Left renal pelvis (tissue), 4 donors: ENCODE data around the gene PLXNA3. TPM values are rescaled to one million over a fixed set of nuclear protein-coding genes. Genes with fewer than 3 reads are reported as not detected.

Source experiments
- DNase-seq, 4 donors: peaks; one replicate each; pipeline ENCODE4 v3.0.0-alpha.2; 2013; ENCODE audit warnings: low read depth in 4 of 4, low spot score in 3 of 4
- polyA plus RNA-seq, 4 donors: library from polyadenylated mRNA; unstranded; fragments of 120-200 nt; gene quantifications; one replicate each; pipeline ENCODE4 v1.2.1, GENCODE V29; 2013; ENCODE audit not compliant: insufficient read length in 4 of 4

Gene PLXNA3
- polyA plus RNA-seq, 4 donors = 45.2 to 69.6 (median 53.6) TPM

DNA sequence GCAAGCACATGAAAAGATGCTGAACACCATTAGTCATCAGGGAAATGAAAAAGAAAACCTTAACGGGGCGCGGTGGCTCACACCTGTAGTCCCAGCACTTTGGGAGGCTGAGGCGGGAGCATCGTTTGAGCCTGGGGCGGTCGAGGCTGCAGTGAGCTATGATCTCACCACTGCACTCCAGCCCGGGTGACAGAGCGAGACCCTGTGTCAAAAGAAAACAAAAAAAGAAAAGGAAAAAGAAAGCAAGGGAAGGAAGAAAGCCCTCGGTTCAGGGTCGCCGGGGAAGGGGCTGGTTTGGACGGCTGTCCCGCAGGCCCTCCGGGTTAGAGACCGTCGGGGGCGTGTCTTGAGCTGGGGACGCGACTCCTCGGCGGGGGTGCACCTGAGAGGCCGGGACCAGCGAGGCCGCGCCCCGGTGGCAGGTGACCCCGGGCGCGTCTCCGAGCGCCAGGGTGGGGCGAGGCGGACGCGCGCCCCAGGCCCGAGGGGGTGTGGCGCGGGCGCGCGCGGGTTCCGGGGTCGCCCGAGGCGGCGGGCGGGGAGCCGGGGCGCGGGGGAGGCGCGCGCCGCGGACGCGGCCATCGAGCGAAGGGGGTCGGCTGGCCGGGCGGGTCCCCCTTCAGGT, 478 bp upstream of the PLXNA3 start:
- DNase-seq = no peak

DNA sequence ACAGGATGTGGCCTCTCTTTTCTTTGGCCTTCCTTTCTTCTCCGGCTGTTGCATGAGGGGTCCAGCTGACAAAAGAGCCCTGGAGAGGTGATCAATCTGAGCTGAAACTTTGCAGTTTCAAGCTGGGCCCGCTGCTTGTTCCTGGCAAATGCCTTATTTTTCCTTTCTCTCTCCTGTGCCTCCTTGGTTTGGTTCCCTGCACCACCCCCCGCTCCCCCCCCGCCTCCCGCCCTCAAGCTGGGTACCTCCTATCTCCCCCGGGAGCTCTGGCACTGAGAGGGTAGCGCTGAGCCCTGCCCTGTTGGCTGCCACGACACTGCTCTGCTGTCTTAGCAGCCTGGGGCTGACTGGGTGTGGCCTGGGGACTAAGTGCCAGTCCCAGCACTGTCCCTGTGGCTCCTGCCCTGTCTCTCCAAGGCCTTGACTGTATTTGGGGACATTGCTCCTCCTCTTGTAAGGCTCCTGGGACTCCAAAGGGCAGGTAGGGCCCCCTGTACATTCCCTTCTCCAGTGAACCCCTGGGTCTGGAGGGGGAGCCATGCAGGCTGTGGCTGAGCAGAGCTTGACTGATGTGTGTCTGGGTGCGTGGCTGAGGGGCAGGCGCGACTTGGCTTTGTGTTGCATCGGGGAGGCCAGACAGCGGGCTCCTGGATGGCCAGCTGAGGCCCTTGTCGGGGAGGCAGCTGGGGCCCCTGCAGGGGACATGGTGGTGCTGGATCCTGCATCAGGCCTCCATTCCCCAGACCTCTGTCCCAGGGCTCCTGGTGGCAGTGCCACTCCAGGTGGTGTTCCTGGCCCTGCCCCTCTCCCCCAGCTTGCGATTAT, 1.1 kb downstream of the PLXNA3 start:
- no peak for DNase-seq

DNA sequence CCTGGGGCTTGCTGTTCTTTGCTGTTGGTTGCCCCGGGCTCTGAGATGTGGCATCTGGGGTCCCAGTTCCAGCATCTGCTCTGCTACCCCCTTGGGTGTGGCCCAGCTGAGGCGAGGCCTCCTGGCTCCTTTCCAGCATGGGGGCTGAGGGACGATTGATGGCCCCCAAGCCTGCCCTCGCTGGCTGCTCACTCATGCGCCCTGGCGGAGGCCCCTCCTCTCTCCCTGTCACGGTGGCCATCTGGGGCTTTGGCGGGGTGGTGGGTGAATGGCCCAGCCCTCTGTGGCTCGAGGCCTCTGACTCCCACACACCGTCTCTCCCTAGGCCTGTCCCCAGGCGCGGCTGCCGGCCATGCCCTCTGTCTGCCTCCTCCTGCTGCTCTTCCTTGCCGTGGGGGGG, 1.8 kb downstream of the PLXNA3 start:
- no peak for DNase-seq

DNA sequence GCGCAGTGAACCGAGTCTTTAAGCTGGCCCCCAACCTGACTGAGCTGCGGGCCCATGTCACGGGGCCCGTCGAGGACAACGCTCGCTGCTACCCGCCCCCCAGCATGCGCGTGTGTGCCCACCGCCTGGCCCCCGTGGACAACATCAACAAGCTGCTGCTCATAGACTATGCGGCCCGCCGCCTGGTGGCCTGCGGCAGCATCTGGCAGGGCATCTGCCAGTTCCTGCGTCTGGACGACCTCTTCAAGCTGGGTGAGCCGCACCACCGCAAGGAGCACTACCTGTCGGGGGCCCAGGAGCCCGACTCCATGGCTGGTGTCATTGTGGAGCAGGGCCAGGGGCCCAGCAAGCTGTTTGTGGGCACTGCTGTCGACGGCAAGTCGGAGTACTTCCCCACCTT, 2.2 kb downstream of the PLXNA3 start:
- no peak for DNase-seq

DNA sequence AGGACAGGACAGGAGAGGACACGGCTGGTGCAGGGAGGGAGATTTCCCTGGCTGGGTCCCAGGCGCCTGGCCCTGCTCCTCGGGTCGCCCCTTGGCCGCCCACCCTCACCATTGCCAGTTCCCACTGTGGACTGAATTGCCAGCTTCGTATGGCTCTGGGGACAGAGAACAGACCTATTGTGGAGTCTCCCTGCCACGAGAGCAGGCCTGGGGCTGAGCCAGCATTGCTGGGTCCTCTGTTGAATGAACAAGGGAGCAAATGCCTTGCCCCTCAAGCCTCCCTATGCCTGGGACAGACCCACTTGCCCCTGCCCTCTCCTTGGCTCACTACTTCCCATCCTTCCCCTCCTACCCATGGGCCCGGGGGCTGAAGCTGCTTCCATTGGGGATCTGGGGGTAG, 4.3 kb downstream of the PLXNA3 start:
- no peak for DNase-seq

DNA sequence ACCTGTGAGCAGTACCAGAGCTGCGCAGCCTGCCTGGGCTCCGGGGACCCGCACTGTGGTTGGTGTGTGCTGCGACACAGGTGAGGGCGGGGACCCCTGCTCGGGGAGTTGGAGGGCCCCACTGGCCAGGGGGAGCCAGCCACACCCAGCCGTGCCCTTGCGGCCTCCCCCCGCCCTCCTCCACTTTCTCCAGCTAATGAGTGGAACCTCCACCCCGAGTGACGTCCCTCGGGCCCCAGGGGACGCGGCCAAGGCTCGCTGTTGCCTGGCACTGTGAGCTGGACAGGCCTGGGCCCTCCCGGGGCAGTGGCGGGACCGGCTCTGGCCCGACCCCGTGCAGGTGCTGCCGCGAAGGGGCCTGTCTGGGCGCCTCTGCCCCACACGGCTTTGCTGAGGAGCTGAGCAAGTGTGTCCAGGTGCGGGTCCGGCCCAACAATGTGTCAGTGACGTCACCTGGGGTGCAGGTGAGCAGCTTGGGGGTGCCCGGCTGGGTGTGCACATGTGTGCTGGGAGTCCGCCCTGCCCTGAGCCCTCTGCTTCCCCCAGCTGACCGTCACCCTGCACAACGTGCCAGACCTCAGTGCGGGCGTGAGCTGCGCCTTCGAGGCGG, 5.6 kb downstream of the PLXNA3 start:
- no peak for DNase-seq

DNA sequence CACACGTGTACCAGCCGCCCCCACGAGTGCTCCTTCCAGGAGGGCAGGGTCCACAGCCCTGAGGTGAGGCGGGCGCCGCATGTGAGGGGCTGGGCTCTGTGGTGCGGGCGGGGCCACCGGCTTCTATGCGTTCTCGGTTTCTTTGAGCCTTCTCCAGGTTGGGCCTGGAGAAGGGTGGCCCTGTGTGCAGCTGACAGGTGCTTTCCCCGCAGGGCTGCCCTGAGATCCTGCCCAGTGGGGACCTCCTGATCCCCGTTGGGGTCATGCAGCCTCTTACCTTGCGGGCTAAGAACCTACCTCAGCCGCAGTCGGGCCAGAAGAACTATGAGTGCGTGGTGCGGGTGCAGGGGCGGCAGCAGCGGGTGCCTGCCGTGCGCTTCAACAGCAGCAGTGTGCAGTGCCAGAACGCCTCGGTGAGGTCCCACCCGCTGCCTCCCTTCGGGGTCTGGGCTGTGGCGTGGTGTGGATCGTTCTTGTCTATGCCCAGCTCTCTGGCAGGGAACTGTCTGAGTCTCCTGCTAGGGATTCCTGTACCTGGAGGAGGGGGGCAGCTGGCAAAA, 6.8 kb downstream of the PLXNA3 start:
- DNase-seq = no peak

DNA sequence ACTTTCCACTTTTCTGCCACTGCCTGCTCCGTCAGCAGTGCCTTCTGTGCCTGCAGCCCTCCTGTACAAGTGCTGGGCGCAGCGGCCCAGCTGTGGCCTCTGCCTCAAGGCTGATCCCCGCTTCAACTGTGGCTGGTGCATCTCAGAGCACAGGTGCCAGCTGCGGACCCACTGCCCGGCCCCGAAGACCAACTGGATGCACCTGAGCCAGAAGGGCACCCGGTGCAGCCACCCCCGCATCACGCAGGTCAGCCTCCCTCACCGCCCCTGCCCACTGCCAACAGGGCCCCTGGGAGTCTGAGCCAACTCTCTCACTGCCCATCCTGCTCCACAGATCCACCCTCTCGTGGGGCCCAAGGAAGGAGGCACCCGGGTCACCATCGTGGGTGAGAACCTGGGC, 7.5 kb downstream of the PLXNA3 start:
- DNase-seq = no peak

DNA sequence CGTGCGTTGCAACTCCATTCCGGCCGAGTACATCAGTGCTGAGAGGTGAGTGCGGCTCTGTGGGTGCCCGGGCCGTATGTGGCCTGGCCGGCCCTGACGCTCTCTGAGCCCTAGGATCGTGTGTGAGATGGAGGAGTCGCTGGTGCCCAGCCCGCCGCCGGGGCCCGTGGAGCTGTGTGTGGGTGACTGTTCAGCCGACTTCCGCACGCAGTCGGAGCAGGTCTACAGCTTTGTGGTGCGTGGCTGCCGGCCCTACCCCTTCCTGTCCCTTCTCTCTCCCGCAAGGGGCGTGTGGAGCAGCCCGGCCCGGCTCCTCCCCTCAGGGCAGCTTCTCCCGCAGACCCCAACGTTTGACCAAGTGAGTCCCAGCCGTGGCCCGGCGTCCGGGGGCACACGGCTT, 8.0 kb downstream of the PLXNA3 start:
- DNase-seq = no peak

DNA sequence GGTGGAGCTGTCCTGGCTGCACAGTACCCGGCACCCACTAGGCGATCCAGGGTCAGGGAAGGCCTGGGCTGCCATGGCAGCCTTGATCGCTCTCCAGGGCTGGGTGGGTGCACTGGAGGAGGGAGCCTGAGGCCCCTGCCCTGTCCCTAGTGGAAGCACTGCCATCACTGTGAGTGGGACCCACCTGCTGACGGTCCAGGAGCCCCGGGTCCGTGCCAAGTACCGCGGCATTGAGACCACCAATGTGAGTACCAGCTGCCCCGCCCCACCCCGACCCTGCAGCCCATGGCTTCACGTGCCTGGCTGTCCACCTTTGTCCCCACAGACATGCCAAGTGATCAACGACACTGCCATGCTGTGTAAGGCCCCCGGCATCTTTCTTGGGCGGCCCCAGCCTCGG, 8.8 kb downstream of the PLXNA3 start:
- no peak for DNase-seq

DNA sequence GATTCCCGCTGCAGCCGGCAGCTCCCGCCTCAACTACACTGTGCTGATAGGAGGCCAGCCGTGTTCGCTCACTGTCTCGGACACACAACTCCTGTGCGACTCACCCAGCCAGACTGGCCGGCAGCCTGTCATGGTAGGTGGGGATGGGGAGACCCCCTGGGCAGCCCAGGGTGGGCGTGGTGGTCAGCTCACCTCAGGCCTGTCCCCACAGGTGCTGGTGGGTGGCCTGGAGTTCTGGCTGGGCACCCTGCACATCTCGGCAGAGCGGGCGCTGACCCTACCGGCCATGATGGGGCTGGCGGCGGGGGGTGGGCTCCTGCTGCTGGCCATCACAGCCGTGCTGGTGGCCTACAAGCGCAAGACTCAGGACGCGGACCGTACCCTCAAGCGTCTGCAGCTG, 9.5 kb downstream of the PLXNA3 start:
- DNase-seq = no peak

DNA sequence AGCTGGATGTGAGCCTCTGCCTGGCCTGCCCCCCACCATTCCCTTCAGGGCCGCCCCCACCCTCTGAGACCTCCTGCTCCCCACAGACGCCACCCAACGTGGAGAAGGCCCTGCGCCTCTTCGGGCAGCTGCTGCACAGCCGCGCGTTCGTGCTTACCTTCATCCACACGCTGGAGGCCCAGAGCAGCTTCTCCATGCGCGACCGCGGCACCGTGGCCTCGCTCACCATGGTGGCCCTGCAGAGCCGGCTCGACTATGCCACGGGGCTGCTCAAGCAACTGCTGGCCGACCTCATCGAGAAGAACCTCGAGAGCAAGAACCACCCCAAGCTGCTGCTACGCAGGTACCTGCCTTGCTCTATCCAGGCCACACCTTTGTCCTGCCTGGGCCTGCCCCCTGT, 10.1 kb downstream of the PLXNA3 start:
- DNase-seq = no peak

DNA sequence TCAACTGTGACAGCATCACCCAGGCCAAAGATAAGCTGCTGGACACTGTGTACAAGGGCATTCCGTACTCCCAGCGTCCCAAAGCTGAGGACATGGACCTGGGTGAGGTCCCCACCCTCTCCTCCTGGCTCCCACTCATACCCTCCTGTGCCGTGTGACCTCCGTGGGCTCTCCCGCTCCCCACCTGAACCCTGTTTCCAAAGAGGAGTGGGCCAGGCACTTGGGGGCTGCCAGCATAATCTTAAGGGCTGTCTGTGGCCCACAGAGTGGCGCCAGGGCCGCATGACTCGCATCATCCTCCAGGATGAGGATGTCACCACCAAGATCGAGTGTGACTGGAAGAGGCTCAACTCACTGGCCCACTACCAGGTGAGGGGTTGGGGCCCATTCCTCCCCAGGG, 11.0 kb downstream of the PLXNA3 start:
- DNase-seq = no peak

DNA sequence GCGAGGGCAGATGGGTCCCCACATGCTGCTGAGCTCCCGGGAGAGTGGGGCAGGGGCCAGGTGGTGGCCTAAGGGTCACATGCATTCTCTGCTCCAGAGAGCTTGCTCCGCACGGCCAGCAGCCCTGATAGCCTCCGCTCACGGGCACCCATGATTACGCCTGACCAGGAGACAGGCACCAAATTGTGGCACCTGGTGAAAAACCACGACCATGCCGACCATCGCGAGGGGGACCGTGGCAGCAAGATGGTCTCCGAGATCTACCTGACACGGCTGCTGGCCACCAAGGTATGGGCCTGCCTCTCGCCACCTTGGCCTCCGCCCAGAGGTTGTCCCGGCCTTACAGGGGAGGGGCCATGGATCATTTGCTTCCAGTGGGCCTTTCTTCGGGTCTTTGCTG, 11.8 kb downstream of the PLXNA3 start:
- no peak for DNase-seq

DNA sequence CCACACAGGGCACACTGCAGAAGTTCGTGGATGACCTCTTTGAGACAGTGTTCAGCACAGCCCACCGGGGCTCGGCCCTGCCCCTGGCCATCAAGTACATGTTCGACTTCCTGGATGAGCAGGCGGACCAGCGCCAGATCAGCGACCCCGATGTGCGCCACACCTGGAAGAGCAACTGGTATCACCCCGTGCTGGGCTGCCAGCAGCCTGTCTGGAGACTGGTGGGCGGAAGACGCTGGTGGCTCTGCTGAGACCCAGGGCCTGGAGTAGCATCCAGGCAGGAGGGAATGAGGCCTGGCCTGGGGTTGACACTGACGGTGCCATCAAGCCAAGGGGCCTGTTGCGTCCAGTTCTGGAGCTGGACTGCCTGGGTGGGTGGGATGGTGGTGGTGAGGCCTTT, 12.4 kb downstream of the PLXNA3 start:
- DNase-seq = no peak

DNA sequence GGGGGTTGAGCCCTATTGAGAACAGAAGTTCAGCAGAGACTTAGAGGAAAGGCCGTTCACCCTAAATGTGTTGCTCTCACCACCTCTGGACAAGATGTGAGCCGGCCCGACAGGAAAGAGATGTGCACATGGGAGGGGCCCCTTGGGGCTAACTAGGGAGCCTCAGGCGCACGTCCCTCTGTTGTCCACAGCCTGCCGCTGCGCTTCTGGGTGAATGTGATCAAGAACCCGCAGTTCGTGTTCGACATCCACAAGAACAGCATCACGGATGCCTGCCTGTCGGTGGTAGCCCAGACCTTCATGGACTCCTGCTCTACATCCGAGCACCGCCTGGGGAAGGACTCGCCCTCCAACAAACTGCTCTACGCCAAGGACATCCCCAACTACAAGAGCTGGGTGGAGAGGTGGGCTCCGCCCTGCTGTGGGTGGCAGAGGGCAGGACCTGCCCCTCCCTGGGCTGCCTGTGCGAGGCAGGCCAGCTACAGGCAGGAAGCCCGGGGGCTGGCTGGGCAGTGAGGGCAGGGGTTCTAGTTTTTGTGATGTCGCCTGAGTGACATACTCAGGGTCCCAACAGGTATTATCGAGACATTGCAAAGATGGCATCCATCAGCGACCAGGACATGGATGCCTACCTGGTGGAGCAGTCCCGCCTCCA, 13.0 kb downstream of the PLXNA3 start:
- DNase-seq = no peak

DNA sequence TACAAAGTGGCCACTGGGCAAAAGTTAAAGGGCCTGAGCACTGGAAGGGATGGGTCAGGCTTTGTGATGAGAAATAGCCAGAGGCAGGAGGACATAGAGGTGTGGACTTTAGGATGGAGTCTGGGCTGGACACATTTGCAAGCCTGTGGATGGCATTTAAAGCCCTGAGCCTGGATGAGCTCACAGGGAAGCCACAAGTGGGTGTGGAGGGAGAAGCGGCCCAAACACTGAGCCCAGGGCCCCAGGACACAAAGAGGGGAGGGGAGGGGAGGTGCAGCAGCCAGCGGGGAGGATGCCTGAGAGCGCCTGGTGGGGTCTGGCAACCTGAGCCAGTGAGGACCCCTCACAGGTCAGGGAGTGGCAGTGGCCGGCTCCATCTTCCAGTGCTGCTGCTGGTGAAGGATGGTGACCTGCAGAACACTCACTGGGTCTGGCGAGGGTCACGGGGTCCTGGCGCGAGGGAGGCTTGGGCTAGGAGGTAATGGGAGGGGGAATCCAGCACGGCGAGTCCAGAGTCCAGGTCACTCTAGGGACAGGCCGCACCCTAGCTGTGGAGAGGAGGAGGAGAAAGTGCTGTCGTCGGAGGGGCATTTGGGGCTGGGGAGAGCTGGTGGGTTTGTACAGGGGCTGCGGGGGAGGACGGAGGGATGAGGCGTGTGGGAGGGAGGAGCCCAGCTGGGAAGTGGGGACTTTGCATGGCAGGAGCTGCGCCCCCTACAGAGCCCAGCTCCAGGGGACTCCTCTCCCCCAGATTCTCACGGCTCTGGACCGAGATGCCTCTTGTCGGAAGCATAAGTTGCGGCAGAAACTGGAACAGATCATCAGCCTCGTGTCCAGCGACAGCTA, 14.0 kb downstream of the PLXNA3 start:
- no peak for DNase-seq

DNA sequence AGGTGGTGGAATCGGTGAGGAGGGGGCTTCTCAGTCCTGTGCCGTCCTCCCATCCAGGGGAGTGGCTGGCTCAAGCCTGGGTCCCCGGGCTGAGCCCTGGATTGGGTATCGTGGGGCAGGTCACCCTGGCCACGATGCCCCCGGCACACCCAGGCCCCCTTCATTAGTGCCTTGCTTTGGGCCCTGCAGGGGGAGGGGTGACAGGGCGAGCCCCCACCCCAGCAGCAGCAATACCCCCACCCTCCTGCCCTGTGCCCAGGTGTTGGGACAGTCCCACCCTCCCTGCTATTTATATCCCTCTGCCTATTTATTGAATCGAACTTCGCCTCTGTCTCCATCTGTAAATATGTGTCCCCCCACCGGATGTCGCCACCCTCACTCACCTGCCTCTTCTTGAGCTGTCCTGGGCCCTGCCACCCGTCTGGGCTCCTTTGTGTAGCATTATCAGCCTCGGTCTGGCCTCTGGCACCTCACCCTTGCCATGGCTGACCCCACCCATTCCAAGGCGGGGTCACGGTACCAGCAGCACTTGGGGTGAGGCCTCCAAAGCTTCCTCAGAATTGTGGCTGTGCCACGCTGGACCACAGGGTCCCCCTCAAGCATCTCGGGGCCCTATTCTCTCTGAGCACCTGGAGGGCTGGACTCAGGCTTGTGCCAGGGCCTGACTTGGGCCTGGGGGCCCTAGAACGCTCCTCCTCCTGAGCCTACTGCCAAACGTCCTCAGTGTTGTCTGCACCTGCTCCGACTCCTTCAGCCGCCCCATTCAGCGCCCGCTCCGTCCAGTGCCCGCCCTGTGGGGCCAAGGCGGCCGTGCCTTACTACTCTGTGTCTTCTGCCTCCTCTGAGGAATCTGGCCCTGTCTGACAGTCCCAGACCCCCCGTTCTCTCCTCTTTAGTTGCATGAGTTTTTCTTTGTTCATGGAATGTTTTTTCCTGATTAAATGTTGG, 14.9 kb downstream of the PLXNA3 start:
- DNase-seq = no peak

DNA sequence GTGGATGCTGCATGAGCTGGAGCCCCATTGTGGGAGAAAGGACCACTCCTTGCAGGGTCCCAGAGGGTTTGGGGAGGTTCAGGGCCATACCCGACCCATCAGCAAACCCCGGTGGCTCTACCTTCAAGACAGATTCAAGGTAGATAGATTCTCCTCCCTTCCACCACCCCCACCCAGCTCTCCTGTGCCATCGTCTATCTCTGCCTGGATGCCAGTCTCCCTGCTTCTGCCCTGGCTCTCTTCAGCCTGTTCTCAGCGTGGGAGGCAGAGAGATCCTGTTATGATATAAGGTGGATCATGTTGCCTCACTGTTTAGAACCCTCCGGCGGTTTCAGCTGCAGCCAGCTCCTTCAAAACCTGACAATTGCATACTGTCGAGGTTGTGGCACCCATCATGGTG, 15.6 kb downstream of the PLXNA3 start:
- no peak for DNase-seq
